OCI-LY7 (cell line): ENCODE measurements around the gene STAT6. TPM values are rescaled to one million over a fixed set of nuclear protein-coding genes. Genes with fewer than 3 reads are reported as not detected.

ENCODE experiments used
- BruUV-seq: library from RNA; stranded (reverse); fragments of 400-500 nt; replicated peaks from 2 replicates; lab custom pipeline; 2021; lab: Mats Ljungman, UMichigan
- CTCF ChIA-PET: fragments of 300-600 bp; sonication (Branson Sonifier 250); formaldehyde crosslinking; loops from one replicate; lab custom pipeline; 2022; ENCODE audit warnings: antibody characterized with exemption; ENCODE audit not compliant: unreplicated experiment; lab: Charles Lee
- POLR2A ChIA-PET: fragments of 300-600 bp; sonication (Branson Sonifier 250); formaldehyde crosslinking; loops from one replicate; lab custom pipeline; 2022; ENCODE audit warnings: antibody characterized with exemption; lab: Charles Lee
- DNase-seq: peaks from one replicate; pipeline ENCODE4 v3.0.0-alpha.2; 2015; ENCODE audit warnings: low spot score
- H2AFZ ChIP-seq: fragments of 200-600 bp; sonication (generic), shearing (Covaris generic); 2 replicates; pipeline ENCODE4 v1.6.1; 2014; ENCODE audit warnings: mild to moderate bottlenecking, antibody characterized with exemption, low read length, moderate library complexity
- H3K27ac ChIP-seq: fragments of 200-600 bp; sonication (generic); 2 replicates; pipeline ENCODE4 v1.5.1; 2014; ENCODE audit warnings: mixed run types, low read depth, mild to moderate bottlenecking, moderate library complexity, low read length, inconsistent platforms; ENCODE audit not compliant: poor library complexity, severe bottlenecking
- H3K36me3 ChIP-seq: fragments of 200-600 bp; sonication (generic); 2 replicates; pipeline ENCODE4 v1.6.1; 2014; ENCODE audit warnings: mild to moderate bottlenecking, antibody characterized with exemption, low read length, moderate library complexity, mixed read lengths; ENCODE audit not compliant: insufficient read depth
- H3K4me1 ChIP-seq: fragments of 200-600 bp; sonication (generic); 2 replicates; pipeline ENCODE4 v1.5.1; 2014; ENCODE audit warnings: mild to moderate bottlenecking, low read length; ENCODE audit not compliant: insufficient read depth, poor library complexity, severe bottlenecking
- H3K4me2 ChIP-seq: fragments of 200-600 bp; sonication (generic); 2 replicates; pipeline ENCODE4 v1.6.1; 2014; ENCODE audit warnings: mild to moderate bottlenecking, low read length
- H3K4me3 ChIP-seq: fragments of 200-600 bp; sonication (generic); 2 replicates; pipeline ENCODE4 v1.5.1; 2014; ENCODE audit warnings: mild to moderate bottlenecking, low read depth, low read length; ENCODE audit not compliant: poor library complexity, severe bottlenecking
- H3K79me2 ChIP-seq: fragments of 200-600 bp; sonication (generic); 2 replicates; pipeline ENCODE4 v1.6.1; 2016; ENCODE audit warnings: low read depth, mild to moderate bottlenecking, low read length, moderate library complexity, mixed read lengths; ENCODE audit not compliant: insufficient read depth
- H3K9me2 ChIP-seq: fragments of 200-600 bp; sonication (generic); 2 replicates; pipeline ENCODE4 v1.6.1; 2016; ENCODE audit warnings: mild to moderate bottlenecking, low read length, mixed read lengths; ENCODE audit not compliant: insufficient read depth
- H3K9me3 ChIP-seq: fragments of 200-600 bp; sonication (generic); 2 replicates; pipeline ENCODE4 v1.6.1; 2014; ENCODE audit warnings: mild to moderate bottlenecking, mixed run types, low read length, mixed read lengths
- H4K20me1 ChIP-seq: fragments of 200-600 bp; sonication (generic); 2 replicates; pipeline ENCODE4 v1.6.1; 2014; ENCODE audit warnings: mild to moderate bottlenecking, antibody characterized with exemption, low read length, moderate library complexity, mixed read lengths; ENCODE audit not compliant: insufficient read depth
- EZH2phosphoT487 ChIP-seq: fragments of 200-600 bp; sonication (generic); IDR thresholded peaks from 2 replicates; pipeline ENCODE4 v1.6.1; 2018; ENCODE audit warnings: low read depth, borderline replicate concordance, mild to moderate bottlenecking, mixed run types, antibody characterized with exemption, low read length, moderate library complexity, mixed read lengths
- intact Hi-C: fragments of 100-400 bp; cut with micrococcal nuclease; formaldehyde crosslinking; loops from one replicate; pipeline ENCODE4 v1.10.0; 2022; ENCODE audit not compliant: unreplicated experiment
- total RNA-seq, 2 experiments: library from RNA; depleted of rRNA in 1 of 2; stranded (reverse); fragments of >200 nt in 1 of 2; shearing (Covaris generic) in 1 of 2; gene quantifications; 2 replicates each; pipeline ENCODE4 v1.2.3, GENCODE V29; 2014 to 2022
- TF ChIP-seq, protein P1 (sequence below): fragments of 200-600 bp; sonication (generic); conservative IDR thresholded peaks from 2 replicates; pipeline ENCODE4 v1.5.1; 2014; ENCODE audit warnings: mild to moderate bottlenecking, antibody characterized with exemption, low read length, moderate library complexity, mixed read lengths

The STAT6 gene
- total RNA-seq, 2 experiments from 2014 or later = 73.6 to 128 TPM

DNA sequence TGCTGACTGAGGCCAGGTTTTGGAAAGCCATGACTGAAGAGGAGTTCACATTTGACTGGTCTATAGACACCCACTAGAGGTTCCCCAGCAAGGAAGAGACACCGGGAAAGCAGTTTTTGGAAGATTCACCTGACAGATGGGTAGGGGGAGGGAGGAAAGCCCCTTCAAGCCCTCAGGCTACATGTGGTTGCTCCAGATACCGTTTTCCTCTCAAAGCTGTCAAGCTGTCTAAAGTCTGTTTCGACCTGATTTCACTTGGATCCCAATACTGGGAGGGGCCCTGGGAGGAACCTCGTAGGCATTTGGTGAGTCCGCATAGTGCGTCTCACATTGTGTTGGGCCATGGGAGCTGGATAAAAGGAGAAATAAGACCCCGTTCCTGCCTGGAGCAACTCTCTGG lies 15.4 kb upstream of the STAT6 start:
- no peak overlapping the region for H3K4me3 ChIP-seq
- H3K79me2 ChIP-seq = no peaks in the 10 kb centered on the region
- intact Hi-C loops = no loop called here
- H3K4me2 ChIP-seq = no peak overlapping the region
- H3K36me3 ChIP-seq = no peaks in the 10 kb centered on the region
- no peaks in the 10 kb centered on the region for H3K9me2 ChIP-seq
- H3K27ac ChIP-seq = no peak overlapping the region
- ChIA-PET POLR2A (no interaction called here), CTCF (interaction anchor here (1.5 kb wide), 1 partner anchor 116 kb away, joined by 3 read pairs; no protein-coding TSS in a partner anchor)
- no peak overlapping the region for H2AFZ ChIP-seq
- peaks cover 11% of the 10 kb centered on the region; the same call in 1 of the 2 replicates for H3K9me3 ChIP-seq
- H4K20me1 ChIP-seq = no peaks in the 10 kb centered on the region
- H3K4me1 ChIP-seq = peaks cover 3% of the 10 kb centered on the region
- DNase-seq = no peak
- BruUV-seq = no TSS peak
- no peak for TF ChIP-seq EZH2phosphoT487
- TF ChIP-seq, protein P1, sequence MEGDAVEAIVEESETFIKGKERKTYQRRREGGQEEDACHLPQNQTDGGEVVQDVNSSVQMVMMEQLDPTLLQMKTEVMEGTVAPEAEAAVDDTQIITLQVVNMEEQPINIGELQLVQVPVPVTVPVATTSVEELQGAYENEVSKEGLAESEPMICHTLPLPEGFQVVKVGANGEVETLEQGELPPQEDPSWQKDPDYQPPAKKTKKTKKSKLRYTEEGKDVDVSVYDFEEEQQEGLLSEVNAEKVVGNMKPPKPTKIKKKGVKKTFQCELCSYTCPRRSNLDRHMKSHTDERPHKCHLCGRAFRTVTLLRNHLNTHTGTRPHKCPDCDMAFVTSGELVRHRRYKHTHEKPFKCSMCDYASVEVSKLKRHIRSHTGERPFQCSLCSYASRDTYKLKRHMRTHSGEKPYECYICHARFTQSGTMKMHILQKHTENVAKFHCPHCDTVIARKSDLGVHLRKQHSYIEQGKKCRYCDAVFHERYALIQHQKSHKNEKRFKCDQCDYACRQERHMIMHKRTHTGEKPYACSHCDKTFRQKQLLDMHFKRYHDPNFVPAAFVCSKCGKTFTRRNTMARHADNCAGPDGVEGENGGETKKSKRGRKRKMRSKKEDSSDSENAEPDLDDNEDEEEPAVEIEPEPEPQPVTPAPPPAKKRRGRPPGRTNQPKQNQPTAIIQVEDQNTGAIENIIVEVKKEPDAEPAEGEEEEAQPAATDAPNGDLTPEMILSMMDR = no peak

DNA sequence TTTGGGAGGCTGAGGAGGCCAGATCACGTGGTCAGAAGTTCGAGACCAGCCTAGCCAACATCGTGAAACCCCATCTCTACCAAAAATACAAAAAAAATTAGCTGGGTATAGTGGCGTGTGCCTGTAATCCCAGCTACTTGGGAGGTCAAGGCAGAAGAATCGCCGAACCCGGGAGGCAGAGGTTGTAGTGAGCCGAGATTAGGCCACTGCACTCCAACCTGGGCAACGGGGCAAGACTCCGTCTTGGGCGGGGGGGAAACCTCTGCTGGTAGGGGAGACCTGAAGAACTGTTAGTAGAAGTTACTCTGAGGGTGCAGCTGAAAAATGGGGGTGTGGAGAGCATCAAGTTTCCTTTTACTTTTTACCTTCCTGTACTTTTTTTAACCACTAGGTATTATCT lies 14.9 kb upstream of the STAT6 start:
- Histone ChIP-seq H3K9me2 (no peaks in the 10 kb centered on the region), H2AFZ (no peak overlapping the region), H3K9me3 (peaks cover 11% of the 10 kb centered on the region; the same call in 1 of the 2 replicates), H3K27ac (no peak overlapping the region), H3K79me2 (no peaks in the 10 kb centered on the region), H3K4me2 (no peak overlapping the region), H3K36me3 (no peaks in the 10 kb centered on the region), H3K4me1 (peaks cover 3% of the 10 kb centered on the region), H3K4me3 (no peak overlapping the region), H4K20me1 (no peaks in the 10 kb centered on the region)
- ChIA-PET CTCF (no interaction called here), POLR2A (no interaction called here)
- no TSS peak for BruUV-seq
- DNase-seq = no peak
- TF ChIP-seq EZH2phosphoT487 = no peak
- TF ChIP-seq, protein P1 = no peak
- intact Hi-C loops = no loop called here

DNA sequence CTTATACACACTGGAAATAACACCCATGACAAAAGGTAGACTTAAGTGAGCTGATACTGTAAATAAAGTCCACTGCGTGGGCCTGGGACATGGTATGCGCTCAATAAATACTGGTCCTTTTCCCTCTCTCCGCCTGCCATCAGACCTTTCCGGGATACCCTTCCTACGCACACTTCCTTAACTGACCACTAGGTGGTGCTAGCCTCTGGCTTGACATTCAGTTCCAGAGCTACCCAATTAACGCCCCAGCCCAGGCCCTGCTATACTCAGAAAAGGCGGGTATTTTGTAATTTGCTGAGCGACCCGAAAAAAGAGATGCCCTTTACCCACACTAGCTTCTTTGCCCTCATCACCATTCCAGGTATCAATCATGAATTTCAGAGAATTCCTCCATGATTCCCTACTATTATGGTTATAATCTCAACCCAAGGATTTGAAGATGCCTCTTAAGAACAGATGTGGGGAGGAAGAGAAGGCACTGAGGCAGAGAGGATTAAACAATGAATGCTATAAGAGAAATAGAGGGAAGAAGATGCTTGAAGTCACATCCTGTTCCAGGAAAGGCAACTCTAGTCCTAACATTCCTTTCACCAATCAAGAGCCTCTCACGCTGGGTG lies 13.2 kb upstream of the STAT6 start:
- CTCF ChIA-PET = interaction anchor here (0.6 to 1.9 kb wide), 4 partner anchors 55 to 1744 kb away, joined by 3 to 8 read pairs (median 3); no protein-coding TSS in a partner anchor
- Histone ChIP-seq H3K4me1 (peaks cover 5% of the 10 kb centered on the region), H3K9me2 (no peaks in the 10 kb centered on the region), H3K4me2 (no peak overlapping the region), H3K36me3 (no peaks in the 10 kb centered on the region), H3K27ac (no peak overlapping the region), H3K9me3 (peaks cover 11% of the 10 kb centered on the region; the same call in 1 of the 2 replicates), H2AFZ (no peak overlapping the region), H3K79me2 (no peaks in the 10 kb centered on the region), H3K4me3 (no peak overlapping the region), H4K20me1 (no peaks in the 10 kb centered on the region)
- no TSS peak for BruUV-seq
- POLR2A ChIA-PET = interaction anchor here (0.9 kb wide), 1 partner anchor 59 kb away, joined by 3 read pairs; no protein-coding TSS in a partner anchor
- TF ChIP-seq, protein P1 = peak; percentile 98
- TF ChIP-seq EZH2phosphoT487 = no peak
- DNase-seq = peak; percentile 78
- intact Hi-C loops = loop anchor here (1.0 kb wide), 1 partner anchor 59 kb away; no protein-coding TSS in a partner anchor
